Thymus (tissue), 11 donors: Measurements from ENCODE around the gene URB1. TPM values are rescaled to one million over a fixed set of nuclear protein-coding genes. Genes with fewer than 3 reads are reported as not detected.

Experiments used
- DNase-seq, 9 donors: peaks; one replicate each; pipeline ENCODE4 v3.0.0-alpha.2; 2013; ENCODE audit warnings: low spot score in 9 of 9, low read depth in 6 of 9, missing footprints in 1 of 9
- H3K27ac ChIP-seq, 2 donors: one replicate each; pipeline ENCODE4 v1.5.1; 2013; ENCODE audit warnings: control low read depth in 1 of 2, low read depth in 1 of 2, low read length in 1 of 2, mild to moderate bottlenecking in 1 of 2, moderate library complexity in 1 of 2
- H3K27me3 ChIP-seq, 2 donors: one replicate each; pipeline ENCODE4 v1.5.1; 2013; ENCODE audit warnings: low read length in 1 of 2; ENCODE audit not compliant: control insufficient read depth in 2 of 2, insufficient read depth in 1 of 2
- H3K36me3 ChIP-seq, 2 donors: one replicate each; pipeline ENCODE4 v1.5.1; 2013; ENCODE audit warnings: low read length in 1 of 2, mild to moderate bottlenecking in 1 of 2, moderate library complexity in 1 of 2; ENCODE audit not compliant: control insufficient read depth in 2 of 2, insufficient read depth in 2 of 2
- H3K4me1 ChIP-seq, 2 donors: one replicate each; pipeline ENCODE4 v1.5.1; 2013; ENCODE audit warnings: low read length in 2 of 2; ENCODE audit not compliant: control insufficient read depth in 2 of 2, insufficient read depth in 2 of 2
- H3K4me3 ChIP-seq, 2 donors: one replicate each; pipeline ENCODE4 v1.5.1; 2013; ENCODE audit warnings: low read length in 2 of 2, control low read depth in 1 of 2, mild to moderate bottlenecking in 1 of 2
- H3K9me3 ChIP-seq, 2 donors: one replicate each; pipeline ENCODE4 v1.5.1; 2013; ENCODE audit warnings: low read length in 1 of 2, mild to moderate bottlenecking in 1 of 2; ENCODE audit not compliant: control insufficient read depth in 2 of 2, insufficient read depth in 1 of 2
- WGBS: extraction: QIAGEN DNeasy Blood & Tissue Kit; methylation state at CpG from one replicate; pipeline ENCODE4 v1.1.7; 2013; 5-methylcytosine and 5-hydroxymethylcytosine counted together
- polyA plus RNA-seq: library from polyadenylated mRNA; stranded (reverse); fragments of 200-250 nt; gene quantifications from one replicate; pipeline ENCODE4 v1.2.3, GENCODE V29; 2013
- total RNA-seq: library from RNA; stranded (reverse); fragments of 120-200 nt; gene quantifications from one replicate; pipeline ENCODE4 v1.2.4, GENCODE V29; 2013
- donor health status: healthy.

The URB1 gene
- total and polyA plus RNA-seq, 2 donors: 4.2 to 4.7 TPM

GRCh38 chr21:32331444-32332305, 61.1 kb downstream of the URB1 start:
- no peaks in the 10 kb centered on the region for H3K9me3 ChIP-seq
- no peak for DNase-seq
- H3K4me3 ChIP-seq: no peak overlapping the region
- whole genome bisulfite sequencing: 98% methylated on average over 9 of the region's 9 CpGs
- peaks cover 39 to 42% of the 10 kb centered on the region in 2 donors for H3K36me3 ChIP-seq
- H3K4me1 ChIP-seq: no peaks in the 10 kb centered on the region
- no peak overlapping the region for H3K27ac ChIP-seq
- no peaks in the 10 kb centered on the region for H3K27me3 ChIP-seq

GRCh38 chr21:32330784-32331311, 62.0 kb downstream of the URB1 start:
- no peaks in the 10 kb centered on the region for H3K27me3 ChIP-seq
- H3K9me3 ChIP-seq: no peaks in the 10 kb centered on the region
- peaks cover 36 to 43% of the 10 kb centered on the region in 2 donors for H3K36me3 ChIP-seq
- no peak overlapping the region for H3K27ac ChIP-seq
- no peak for DNase-seq
- 98% methylated on average over 4 of the region's 4 CpGs for WGBS
- no peak overlapping the region for H3K4me3 ChIP-seq
- H3K4me1 ChIP-seq: no peaks in the 10 kb centered on the region

- Histone ChIP-seq H3K36me3 (peaks cover 34 to 42% of the 10 kb centered on the region in 2 donors), H3K27ac (no peak overlapping the region), H3K9me3 (no peaks in the 10 kb centered on the region), H3K4me3 (no peak overlapping the region), H3K4me1 (no peaks in the 10 kb centered on the region), H3K27me3 (no peaks in the 10 kb centered on the region)
- no peak for DNase-seq
- 96% methylated on average over 3 of the region's 3 CpGs for WGBS
Measured at GRCh38 chr21:32329776-32330175, 63.0 kb downstream of the URB1 start.

GRCh38 chr21:32329331-32329730, 63.5 kb downstream of the URB1 start:
- H3K4me1 ChIP-seq: no peaks in the 10 kb centered on the region
- peaks cover 34 to 46% of the 10 kb centered on the region in 2 donors for H3K36me3 ChIP-seq
- H3K4me3 ChIP-seq: no peak overlapping the region
- no peaks in the 10 kb centered on the region for H3K27me3 ChIP-seq
- no peak for DNase-seq
- 97% methylated on average over 2 of the region's 2 CpGs for WGBS
- H3K27ac ChIP-seq: no peak overlapping the region
- H3K9me3 ChIP-seq: no peaks in the 10 kb centered on the region

GRCh38 chr21:32328595-32328994, 64.2 kb downstream of the URB1 start:
- WGBS: 97% methylated on average over 3 of the region's 3 CpGs
- no peak for DNase-seq
- no peaks in the 10 kb centered on the region for H3K9me3 ChIP-seq
- H3K27me3 ChIP-seq: no peaks in the 10 kb centered on the region
- no peak overlapping the region for H3K4me3 ChIP-seq
- peaks cover 36 to 48% of the 10 kb centered on the region in 2 donors for H3K36me3 ChIP-seq
- H3K4me1 ChIP-seq: no peaks in the 10 kb centered on the region
- H3K27ac ChIP-seq: no peak overlapping the region

GRCh38 chr21:32325706-32326105, 67.1 kb downstream of the URB1 start:
- Histone ChIP-seq H3K4me1 (no peaks in the 10 kb centered on the region), H3K27me3 (no peaks in the 10 kb centered on the region), H3K36me3 (peaks cover 43 to 56% of the 10 kb centered on the region in 2 donors), H3K4me3 (no peak overlapping the region), H3K27ac (no peak overlapping the region), H3K9me3 (no peaks in the 10 kb centered on the region)
- 96% methylated on average over 8 of the region's 8 CpGs for WGBS
- no peak for DNase-seq

- H3K27ac ChIP-seq: no peak overlapping the region
- no peak overlapping the region for H3K4me3 ChIP-seq
- peaks cover 63 to 70% of the 10 kb centered on the region in 2 donors for H3K36me3 ChIP-seq
- DNase-seq: no peak
- no peaks in the 10 kb centered on the region for H3K4me1 ChIP-seq
- 97% methylated on average over 10 of the region's 10 CpGs for WGBS
- no peaks in the 10 kb centered on the region for H3K27me3 ChIP-seq
- no peaks in the 10 kb centered on the region for H3K9me3 ChIP-seq
Measured at GRCh38 chr21:32322676-32323075, 70.1 kb downstream of the URB1 start.

GRCh38 chr21:32322103-32322502, 70.7 kb downstream of the URB1 start:
- no peak for DNase-seq
- Histone ChIP-seq H3K36me3 (peaks cover 69 to 76% of the 10 kb centered on the region in 2 donors), H3K4me1 (no peaks in the 10 kb centered on the region), H3K27ac (no peak overlapping the region), H3K9me3 (no peaks in the 10 kb centered on the region), H3K4me3 (no peak overlapping the region), H3K27me3 (no peaks in the 10 kb centered on the region)
- WGBS: 97% methylated on average over 12 of the region's 12 CpGs

- H3K4me1 ChIP-seq: no peaks in the 10 kb centered on the region
- DNase-seq: no peak
- H3K9me3 ChIP-seq: no peaks in the 10 kb centered on the region
- H3K27me3 ChIP-seq: no peaks in the 10 kb centered on the region
- H3K4me3 ChIP-seq: no peak overlapping the region
- no peak overlapping the region for H3K27ac ChIP-seq
- WGBS: 98% methylated on average over 13 of the region's 13 CpGs
- peaks cover 75 to 80% of the 10 kb centered on the region in 2 donors for H3K36me3 ChIP-seq
Measured at GRCh38 chr21:32321480-32321879, 71.3 kb downstream of the URB1 start.
